Panc1 (cell line): Measurements from ENCODE around the gene FGFR4. TPM values are rescaled to one million over a fixed set of nuclear protein-coding genes. Genes with fewer than 3 reads are reported as not detected.

Source experiments
- ATAC-seq: fragments of 200-7000 bp; cut with Tn5 transposase; 2 replicates; pipeline ENCODE4 v1.9.1; 2020; ENCODE audit warnings: mild to moderate bottlenecking, moderate library complexity
- BruUV-seq: library from RNA; stranded (reverse); fragments of 400-500 nt; replicated peaks from 2 replicates; lab custom pipeline; 2021; lab: Mats Ljungman, UMichigan
- CTCF ChIA-PET: fragments of 300-600 bp; sonication (Branson Sonifier 250); formaldehyde crosslinking; loops from one replicate; lab custom pipeline; 2022; ENCODE audit warnings: antibody characterized with exemption; lab: Charles Lee
- POLR2A ChIA-PET: fragments of 300-600 bp; sonication (Branson Sonifier 250); formaldehyde crosslinking; loops from one replicate; lab custom pipeline; 2022; ENCODE audit warnings: antibody characterized with exemption; lab: Charles Lee
- DNase-seq: peaks from one replicate; pipeline ENCODE4 v3.0.0-alpha.2; 2010; ENCODE audit warnings: low read depth, low spot score
- H3K27ac ChIP-seq: 2 replicates; pipeline ENCODE4 v1.5.1; 2011; ENCODE audit warnings: mild to moderate bottlenecking, low read length, inconsistent platforms
- H3K27me3 ChIP-seq: fragments of 200-500 bp; sonication (Bioruptor generic); 2 replicates; pipeline ENCODE4 v1.6.0; 2014; ENCODE audit warnings: low read length, inconsistent platforms; ENCODE audit not compliant: control insufficient read depth, insufficient read depth
- H3K36me3 ChIP-seq: fragments of 200-500 bp; sonication (Bioruptor generic); 2 replicates; pipeline ENCODE4 v1.5.1; 2014; ENCODE audit warnings: inconsistent platforms, mild to moderate bottlenecking, low read length, moderate library complexity; ENCODE audit not compliant: control insufficient read depth, insufficient read depth
- H3K4me1 ChIP-seq: 2 replicates; pipeline ENCODE4 v1.5.1; 2011; ENCODE audit warnings: inconsistent platforms, mild to moderate bottlenecking, low read length, moderate library complexity; ENCODE audit not compliant: control insufficient read depth, insufficient read depth
- H3K4me3 ChIP-seq, 2 experiments: 2 replicates each; pipeline ENCODE4 v1.5.1; 2011 to 2012; ENCODE audit warnings: low read depth in 2 of 2, low read length in 2 of 2, mild to moderate bottlenecking in 2 of 2, inconsistent platforms in 1 of 2, moderate library complexity in 1 of 2
- H3K9me3 ChIP-seq: fragments of 200-500 bp; sonication (Bioruptor generic); 2 replicates; pipeline ENCODE4 v1.5.1; 2014; ENCODE audit warnings: low read depth, mild to moderate bottlenecking, inconsistent platforms, low read length, moderate library complexity; ENCODE audit not compliant: control insufficient read depth, insufficient read depth
- CTCF ChIP-seq: fragments of 450-650 bp; IDR thresholded peaks from 2 replicates; pipeline ENCODE4 v1.5.1; 2017; ENCODE audit warnings: mild to moderate bottlenecking
- POLR2AphosphoS5 ChIP-seq: IDR thresholded peaks from 2 replicates; pipeline ENCODE4 v1.6.1; 2012; ENCODE audit warnings: mild to moderate bottlenecking, low read depth, low read length, moderate library complexity
- SIN3A ChIP-seq: IDR thresholded peaks from 2 replicates; pipeline ENCODE4 v1.6.1; 2012; ENCODE audit warnings: low read depth, mild to moderate bottlenecking, low read length, moderate library complexity, borderline replicate concordance; ENCODE audit not compliant: insufficient read depth
- TCF7L2 ChIP-seq: IDR thresholded peaks from 2 replicates; pipeline ENCODE4 v1.6.1; 2011; ENCODE audit warnings: mild to moderate bottlenecking, low read depth, low read length, inconsistent platforms
- in situ Hi-C: cut with HindIII; loops from 2 replicates; pipeline ENCODE4 v1.10.0; 2016; ENCODE audit warnings: low sequenced_read_pairs, low pct_unique_long_range_greater_than_20kb
- intact Hi-C: fragments of 100-400 bp; cut with micrococcal nuclease; formaldehyde crosslinking; loops from one replicate; pipeline ENCODE4 v1.10.0; 2022; ENCODE audit not compliant: unreplicated experiment
- total RNA-seq: library from RNA; stranded (reverse); gene quantifications from one replicate; pipeline ENCODE4 v1.2.1, GENCODE V29; 2021; ENCODE audit not compliant: unreplicated experiment
- TF ChIP-seq, protein P1 (sequence below), 2 experiments: IDR thresholded peaks; 2 replicates each; pipeline ENCODE4 v1.6.1; 2011 to 2012; ENCODE audit warnings: low read depth in 2 of 2, control low read depth in 1 of 2, low read length in 1 of 2, mild to moderate bottlenecking in 1 of 2, moderate library complexity in 1 of 2; ENCODE audit not compliant: insufficient read depth in 1 of 2

FGFR4 gene
- total RNA-seq, 1 experiment from 2014 or later = 7.5 TPM

DNA sequence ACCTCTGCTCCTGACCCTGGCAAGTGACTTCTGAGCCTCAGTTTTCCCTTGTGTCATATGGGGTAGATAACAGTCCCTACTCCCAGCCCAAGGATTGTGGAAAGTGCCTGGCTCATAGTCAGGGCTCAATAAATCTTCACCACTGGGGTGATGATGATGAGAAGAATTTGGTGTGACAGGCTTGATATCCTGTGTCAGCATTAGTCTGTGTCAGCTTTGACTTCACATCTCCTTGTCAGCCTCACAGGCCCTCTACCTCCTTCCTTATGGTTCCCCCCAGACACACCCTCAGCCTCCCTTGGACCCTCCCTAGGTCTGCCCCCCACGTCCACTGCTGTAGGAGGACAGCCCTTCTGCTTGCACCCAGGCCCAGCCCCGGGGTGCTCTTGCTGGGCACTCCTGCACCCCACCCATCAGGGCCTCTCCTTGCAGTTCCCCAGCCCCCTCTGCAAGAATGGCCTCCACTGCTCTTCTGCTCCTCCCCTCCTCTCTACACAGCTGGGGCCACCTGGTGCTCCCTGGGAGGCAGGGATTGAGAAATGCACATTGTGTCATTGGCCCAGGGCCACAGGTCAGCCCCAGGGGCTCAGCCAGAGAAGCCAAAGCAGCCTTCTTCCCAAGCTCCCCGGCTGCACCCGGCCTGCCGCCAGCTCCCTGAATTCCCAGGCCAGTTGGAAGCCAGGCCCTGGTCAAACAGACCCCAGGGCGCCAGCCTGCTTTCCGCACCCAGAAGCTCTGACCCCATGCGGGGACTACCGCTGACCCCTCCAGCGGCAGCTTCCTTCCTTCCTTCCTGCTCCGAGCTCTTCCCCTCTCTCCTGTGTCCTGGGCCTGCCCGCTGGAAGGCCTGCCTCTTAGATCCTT, 7.7 kb downstream of the FGFR4 start:
- Histone ChIP-seq H3K27me3 (no peaks in the 10 kb centered on the region), H3K4me1 (peaks cover 4% of the 10 kb centered on the region; the same call in 1 of the 2 replicates), H3K9me3 (no peaks in the 10 kb centered on the region), H3K27ac (no peak overlapping the region), H3K36me3 (no peaks in the 10 kb centered on the region), H3K4me3 (no peak overlapping the region)
- POLR2A ChIA-PET = interaction anchor here (0.6 to 0.8 kb wide), 2 partner anchors 155 to 1582 kb away, joined by 3 read pairs; no protein-coding TSS in a partner anchor
- intact Hi-C loops (no loop called here), in situ Hi-C loops (no loop called here)
- ATAC-seq = no peak
- no TSS peak for BruUV-seq
- no peak for DNase-seq
- TF ChIP-seq SIN3A (no peak), TCF7L2 (no peak), POLR2AphosphoS5 (no peak)
- TF ChIP-seq, protein P1, sequence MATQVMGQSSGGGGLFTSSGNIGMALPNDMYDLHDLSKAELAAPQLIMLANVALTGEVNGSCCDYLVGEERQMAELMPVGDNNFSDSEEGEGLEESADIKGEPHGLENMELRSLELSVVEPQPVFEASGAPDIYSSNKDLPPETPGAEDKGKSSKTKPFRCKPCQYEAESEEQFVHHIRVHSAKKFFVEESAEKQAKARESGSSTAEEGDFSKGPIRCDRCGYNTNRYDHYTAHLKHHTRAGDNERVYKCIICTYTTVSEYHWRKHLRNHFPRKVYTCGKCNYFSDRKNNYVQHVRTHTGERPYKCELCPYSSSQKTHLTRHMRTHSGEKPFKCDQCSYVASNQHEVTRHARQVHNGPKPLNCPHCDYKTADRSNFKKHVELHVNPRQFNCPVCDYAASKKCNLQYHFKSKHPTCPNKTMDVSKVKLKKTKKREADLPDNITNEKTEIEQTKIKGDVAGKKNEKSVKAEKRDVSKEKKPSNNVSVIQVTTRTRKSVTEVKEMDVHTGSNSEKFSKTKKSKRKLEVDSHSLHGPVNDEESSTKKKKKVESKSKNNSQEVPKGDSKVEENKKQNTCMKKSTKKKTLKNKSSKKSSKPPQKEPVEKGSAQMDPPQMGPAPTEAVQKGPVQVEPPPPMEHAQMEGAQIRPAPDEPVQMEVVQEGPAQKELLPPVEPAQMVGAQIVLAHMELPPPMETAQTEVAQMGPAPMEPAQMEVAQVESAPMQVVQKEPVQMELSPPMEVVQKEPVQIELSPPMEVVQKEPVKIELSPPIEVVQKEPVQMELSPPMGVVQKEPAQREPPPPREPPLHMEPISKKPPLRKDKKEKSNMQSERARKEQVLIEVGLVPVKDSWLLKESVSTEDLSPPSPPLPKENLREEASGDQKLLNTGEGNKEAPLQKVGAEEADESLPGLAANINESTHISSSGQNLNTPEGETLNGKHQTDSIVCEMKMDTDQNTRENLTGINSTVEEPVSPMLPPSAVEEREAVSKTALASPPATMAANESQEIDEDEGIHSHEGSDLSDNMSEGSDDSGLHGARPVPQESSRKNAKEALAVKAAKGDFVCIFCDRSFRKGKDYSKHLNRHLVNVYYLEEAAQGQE (IDR thresholded peaks at IDR 0.05; ENCODE audit: insufficient read depth in 1 of 2, low read depth in 2 of 2, low read length in 1 of 2) = no peak
- CTCF ChIA-PET = no interaction called here

DNA sequence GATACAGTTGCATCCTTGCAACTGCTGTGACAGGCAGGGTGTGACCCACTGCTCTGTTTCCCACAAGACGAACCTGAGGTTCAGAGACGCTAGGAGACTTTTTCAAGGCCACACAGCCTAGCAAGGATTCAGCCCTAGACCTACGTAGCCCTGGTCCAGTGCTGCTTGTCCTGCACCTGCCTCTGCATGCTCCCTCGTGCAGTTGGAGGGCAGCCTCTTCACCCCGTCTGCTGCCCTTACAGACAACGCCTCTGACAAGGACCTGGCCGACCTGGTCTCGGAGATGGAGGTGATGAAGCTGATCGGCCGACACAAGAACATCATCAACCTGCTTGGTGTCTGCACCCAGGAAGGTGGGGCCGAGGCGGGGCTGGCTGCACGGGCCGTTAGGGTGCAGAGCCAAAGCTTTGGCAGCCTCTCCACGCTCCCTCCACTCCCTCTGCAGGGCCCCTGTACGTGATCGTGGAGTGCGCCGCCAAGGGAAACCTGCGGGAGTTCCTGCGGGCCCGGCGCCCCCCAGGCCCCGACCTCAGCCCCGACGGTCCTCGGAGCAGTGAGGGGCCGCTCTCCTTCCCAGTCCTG, 8.5 kb downstream of the FGFR4 start:
- H3K9me3 ChIP-seq = no peaks in the 10 kb centered on the region
- DNase-seq (no peak), ATAC-seq (no peak)
- in situ Hi-C loops = no loop called here
- no TSS peak for BruUV-seq
- POLR2A ChIA-PET = interaction anchor here (0.6 to 0.8 kb wide), 2 partner anchors 156 to 1583 kb away, joined by 3 read pairs; no protein-coding TSS in a partner anchor
- CTCF ChIA-PET = no interaction called here
- H3K27ac ChIP-seq = no peak overlapping the region
- TF ChIP-seq CTCF = no peak
- TF ChIP-seq SIN3A = no peak
- no peaks in the 10 kb centered on the region for H3K27me3 ChIP-seq
- H3K4me1 ChIP-seq = peaks cover 4% of the 10 kb centered on the region; the same call in 1 of the 2 replicates
- intact Hi-C loops = no loop called here
- H3K4me3 ChIP-seq = no peak overlapping the region
- H3K36me3 ChIP-seq = no peaks in the 10 kb centered on the region
